ENCODE results near the gene ACKR2. TPM values are rescaled to one million over a fixed set of nuclear protein-coding genes. Genes with fewer than 3 reads are reported as not detected.

Gene ACKR2
- total RNA-seq, 2 donors from 2014 or later, result 0.55 to 1.9 TPM

GRCh38 chr3:42853739-42854302, 44.6 kb downstream of the ACKR2 start:
- no peaks in the 10 kb centered on the region for H3K36me3 ChIP-seq
- no peak for DNase-seq (ENCODE audit: low spot score)
- no peak for TF ChIP-seq POLR2AphosphoS5 (IDR thresholded peaks at IDR 0.05)
- no peak for TF ChIP-seq POLR2A (IDR thresholded peaks at IDR 0.05)
- no peak for TF ChIP-seq CTCF (IDR thresholded peaks at IDR 0.05)
- 67% methylated on average over 4 of the region's 4 CpGs for WGBS
- no peaks in the 10 kb centered on the region for H3K4me1 ChIP-seq (replicated peaks)
- no peaks in the 10 kb centered on the region for H3K27me3 ChIP-seq (replicated peaks; ENCODE audit: insufficient read depth)
- intact Hi-C loops (cut with DNase I), result no loop called here
- H3K4me3 ChIP-seq, result no peak overlapping the region
- H3K27ac ChIP-seq, result no peak overlapping the region
- no peaks in the 10 kb centered on the region for H3K9me3 ChIP-seq

- Histone ChIP-seq H3K9me3 (no peaks in the 10 kb centered on the region), H3K4me1 (replicated peaks) (no peaks in the 10 kb centered on the region), H3K27me3 (replicated peaks; ENCODE audit: insufficient read depth) (no peaks in the 10 kb centered on the region), H3K36me3 (no peaks in the 10 kb centered on the region), H3K27ac (no peak overlapping the region), H3K4me3 (no peak overlapping the region)
- DNase-seq (ENCODE audit: low spot score), result no peak
- intact Hi-C loops (cut with DNase I), result no loop called here
- TF ChIP-seq POLR2AphosphoS5 (IDR thresholded peaks at IDR 0.05) (no peak), POLR2A (IDR thresholded peaks at IDR 0.05) (no peak), CTCF (IDR thresholded peaks at IDR 0.05) (no peak)
These were observed 45.9 kb downstream of the ACKR2 start for GRCh38 chr3:42855219-42855546.

GRCh38 chr3:42855547-42856380, 46.5 kb downstream of the ACKR2 start:
- H3K27me3 ChIP-seq (replicated peaks; ENCODE audit: insufficient read depth), result no peaks in the 10 kb centered on the region
- H3K27ac ChIP-seq, result no peak overlapping the region
- no peak for DNase-seq (ENCODE audit: low spot score)
- intact Hi-C loops (cut with DNase I), result no loop called here
- H3K9me3 ChIP-seq, result no peaks in the 10 kb centered on the region
- no peak overlapping the region for H3K4me3 ChIP-seq
- WGBS, result 82% methylated on average over 4 of the region's 4 CpGs
- H3K36me3 ChIP-seq, result no peaks in the 10 kb centered on the region
- no peaks in the 10 kb centered on the region for H3K4me1 ChIP-seq (replicated peaks)
- TF ChIP-seq POLR2A (IDR thresholded peaks at IDR 0.05), result no peak
- no peak for TF ChIP-seq CTCF (IDR thresholded peaks at IDR 0.05)
- no peak for TF ChIP-seq POLR2AphosphoS5 (IDR thresholded peaks at IDR 0.05)

GRCh38 chr3:42856544-42856943, 47.3 kb downstream of the ACKR2 start:
- DNase-seq (ENCODE audit: low spot score), result no peak
- Histone ChIP-seq H3K36me3 (no peaks in the 10 kb centered on the region), H3K27ac (no peak overlapping the region), H3K4me1 (replicated peaks) (no peaks in the 10 kb centered on the region), H3K27me3 (replicated peaks; ENCODE audit: insufficient read depth) (no peaks in the 10 kb centered on the region), H3K9me3 (no peaks in the 10 kb centered on the region), H3K4me3 (no peak overlapping the region)
- intact Hi-C loops (cut with DNase I), result no loop called here
- 85% methylated on average over 3 of the region's 3 CpGs for WGBS
- TF ChIP-seq POLR2A (IDR thresholded peaks at IDR 0.05), result no peak
- no peak for TF ChIP-seq CTCF (IDR thresholded peaks at IDR 0.05)
- TF ChIP-seq POLR2AphosphoS5 (IDR thresholded peaks at IDR 0.05), result no peak

Data from prostate gland (tissue), 2 donors.